H1 (cell line): ENCODE results near the gene EYA2.

ENCODE experiments used
- ASH2L ChIP-seq: fragments of 200-600, 300-600 bp; sonication (generic); IDR thresholded peaks from one replicate; pipeline ENCODE4 v1.7.1; 2017; ENCODE audit warnings: low read length
- BACH1 ChIP-seq: IDR thresholded peaks from 2 replicates; pipeline ENCODE4 v1.6.1; 2012; ENCODE audit warnings: low read length, improper control_type of control experiment
- CTCF ChIP-seq, 3 experiments: IDR thresholded peaks; 1 replicate in 2 of 3; 2 replicates in 1 of 3; pipeline versions ENCODE4 v1.5.1 to v1.6.1; 2011; ENCODE audit warnings: low read length in 3 of 3, mild to moderate bottlenecking in 3 of 3, inconsistent platforms in 2 of 3, low read depth in 1 of 3, moderate library complexity in 1 of 3; ENCODE audit not compliant: insufficient read depth in 1 of 3; ENCODE audit errors: control extremely low read depth in 1 of 3
- EZH2 ChIP-seq: fragments of 200-600 bp; sonication (generic); IDR thresholded peaks from 2 replicates; pipeline ENCODE4 v1.7.1; 2012; ENCODE audit warnings: low read depth, mild to moderate bottlenecking, moderate library complexity, low read length, inconsistent platforms; ENCODE audit not compliant: severe bottlenecking
- HDAC6 ChIP-seq: IDR thresholded peaks from one replicate; pipeline ENCODE4 v1.7.1; 2012; ENCODE audit warnings: low read depth, mild to moderate bottlenecking, inconsistent platforms, low read length, moderate library complexity
- RAD21 ChIP-seq, 2 experiments: IDR thresholded peaks in 1 of 2; conservative IDR thresholded peaks in 1 of 2; 2 replicates each; pipeline ENCODE4 v1.6.1; 2011; ENCODE audit warnings: low read depth in 2 of 2, low read length in 2 of 2, improper control_type of control experiment in 1 of 2, inconsistent platforms in 1 of 2, mild to moderate bottlenecking in 1 of 2, moderate library complexity in 1 of 2
- RBBP5 ChIP-seq: IDR thresholded peaks from 2 replicates; pipeline ENCODE4 v1.7.1; 2012; ENCODE audit warnings: low read depth, mild to moderate bottlenecking, inconsistent platforms, low read length, moderate library complexity, borderline replicate concordance
- TAF1 ChIP-seq: IDR thresholded peaks from 2 replicates; pipeline ENCODE4 v1.6.1; 2011; ENCODE audit warnings: mild to moderate bottlenecking, low read depth, low read length
- TCF12 ChIP-seq: IDR thresholded peaks from 2 replicates; pipeline ENCODE4 v1.6.1; 2011; ENCODE audit warnings: low read depth, mild to moderate bottlenecking, low read length

GRCh38 chr20:46850896-46851295 lies 43.7 kb upstream of the EYA2 start:
- TF ChIP-seq HDAC6 (no peak), CTCF (IDR thresholded peaks at IDR 0.05; ENCODE audit: control extremely low read depth in 1 of 3, insufficient read depth in 1 of 3, low read depth in 1 of 3, low read length in 3 of 3) (no peak), TAF1 (no peak), TCF12 (no peak), RBBP5 (no peak), BACH1 (no peak), EZH2 (no peak), ASH2L (no peak), RAD21 (IDR thresholded peaks at IDR 0.05 in 1 of 2, conservative IDR thresholded peaks at IDR 0.05 in 1 of 2; ENCODE audit: low read depth in 2 of 2, low read length in 2 of 2) (no peak)
